Osteoblast (primary cell): Measurements from ENCODE around the gene COPS2. TPM values are rescaled to one million over a fixed set of nuclear protein-coding genes. Genes with fewer than 3 reads are reported as not detected.

Experiments used
- small RNA-seq: library from RNA; depleted of rRNA; stranded (forward); fragments of <200 nt; gene quantifications from one replicate; pipeline ENCODE3, GENCODE V24; 2012
- total RNA-seq: library from RNA; depleted of rRNA; stranded (reverse); fragments of >200 nt; gene quantifications from 2 replicates; pipeline ENCODE4 v1.2.3, GENCODE V29; 2012

The COPS2 gene
- total RNA-seq, 1 donor: 101 TPM

Small RNA genes lying within 50 kb of the gene (small RNA-seq; reads per million reads assigned to genes)
- gene MIR4716 (not detected), gene RF00019 (not detected), gene RN7SL307P (not detected)

Other genes starting within 250 kb of the COPS2 start
- gene SHC4, start 191.7 kb downstream of the COPS2 start, total RNA-seq: 0.72 and 1.5 TPM in 2 replicates
- gene SECISBP2L, start 109.2 kb downstream of the COPS2 start, total RNA-seq: 42.3 and 52.7 TPM in 2 replicates
- gene GALK2, start 14.6 kb upstream of the COPS2 start, total RNA-seq: 44.2 and 53.0 TPM in 2 replicates